GM11168 (cell line): ENCODE data around the gene DPYSL5.
"Not testable (repeated sequence)": the region's sequence is repeated elsewhere in the genome, so short reads cannot be mapped to it uniquely, and the experiment has no call there.

Source experiments
- in situ Hi-C: fragments of 300-500 bp; cut with MboI; formaldehyde crosslinking; loops from one replicate; pipeline ENCODE4 v1.12.0; 2022; ENCODE audit warnings: low sequenced_read_pairs; ENCODE audit not compliant: unreplicated experiment

The DPYSL5 gene

GRCh38 chr2:26847655-26848335, at the start of gene DPYSL5:
TSS of gene DPYSL5 (plus strand) at chr2:26848132. CDS start at chr2:26898500, 50,368 bp downstream.
- in situ Hi-C loops: loop anchor here (5.0 kb wide), 1 partner anchor 75 kb away; no protein-coding TSS in a partner anchor

DNA sequence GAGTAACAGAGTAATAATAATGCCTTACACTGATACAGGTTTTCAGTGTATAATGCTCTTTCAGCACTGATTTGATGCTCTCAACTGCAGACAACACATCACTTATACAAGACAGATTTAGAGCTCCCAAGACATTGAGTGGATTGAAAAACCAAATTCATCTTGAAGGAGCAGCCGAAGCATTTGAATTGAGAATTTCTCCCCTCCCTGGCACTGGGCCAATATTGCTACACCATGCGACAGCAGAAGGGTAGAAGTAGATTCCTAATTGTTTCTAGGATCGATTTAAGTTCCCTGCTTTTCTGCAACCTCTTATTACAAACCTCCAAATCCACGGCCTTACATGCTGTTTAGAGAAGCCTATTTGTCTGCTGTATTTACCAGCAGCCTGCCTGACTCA, 46.6 kb upstream of the DPYSL5 start:
- in situ Hi-C loops: no loop called here

- in situ Hi-C loops: no loop called here
Measured at GRCh38 chr2:26801796-26802195, 46.1 kb upstream of the DPYSL5 start.

GRCh38 chr2:26805241-26805676, 42.7 kb upstream of the DPYSL5 start:
- in situ Hi-C loops: no loop called here

DNA sequence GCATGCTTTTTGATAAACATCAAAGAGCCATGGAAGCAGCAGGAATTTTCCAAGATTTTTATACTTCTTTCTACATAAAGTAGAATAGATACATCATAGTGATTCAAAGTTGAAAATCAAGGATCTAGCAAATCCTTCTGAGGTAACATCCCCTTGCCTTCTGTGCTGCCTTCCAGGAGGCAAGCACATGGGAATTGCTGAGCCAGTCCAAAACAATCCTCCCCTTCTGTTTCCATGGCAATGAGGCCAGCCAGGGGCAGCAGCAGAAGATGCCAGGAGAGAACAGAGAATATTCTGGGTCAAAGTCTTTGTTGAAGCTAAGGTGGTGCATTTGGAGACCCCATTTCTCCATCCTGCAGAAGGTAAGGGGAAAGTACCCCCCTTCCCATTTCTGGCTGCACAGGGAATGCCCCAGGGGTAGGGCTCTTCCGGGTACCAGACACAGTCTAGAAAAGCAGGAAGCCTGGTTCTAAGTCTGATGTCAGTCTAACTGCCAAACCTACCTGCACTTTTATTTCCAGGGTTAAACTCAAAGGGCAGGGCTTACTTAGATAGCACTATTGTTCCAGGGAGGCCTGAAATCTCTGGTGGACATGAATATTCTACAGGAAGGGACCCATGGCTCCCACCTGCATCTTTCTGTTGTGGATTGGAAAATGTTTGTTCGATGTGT, 40.0 kb upstream of the DPYSL5 start:
- in situ Hi-C loops: no loop called here

- in situ Hi-C loops: no loop called here
Measured at GRCh38 chr2:26809211-26809610, 38.7 kb upstream of the DPYSL5 start.

GRCh38 chr2:26809876-26810577, 37.9 kb upstream of the DPYSL5 start:
- in situ Hi-C loops: no loop called here

DNA sequence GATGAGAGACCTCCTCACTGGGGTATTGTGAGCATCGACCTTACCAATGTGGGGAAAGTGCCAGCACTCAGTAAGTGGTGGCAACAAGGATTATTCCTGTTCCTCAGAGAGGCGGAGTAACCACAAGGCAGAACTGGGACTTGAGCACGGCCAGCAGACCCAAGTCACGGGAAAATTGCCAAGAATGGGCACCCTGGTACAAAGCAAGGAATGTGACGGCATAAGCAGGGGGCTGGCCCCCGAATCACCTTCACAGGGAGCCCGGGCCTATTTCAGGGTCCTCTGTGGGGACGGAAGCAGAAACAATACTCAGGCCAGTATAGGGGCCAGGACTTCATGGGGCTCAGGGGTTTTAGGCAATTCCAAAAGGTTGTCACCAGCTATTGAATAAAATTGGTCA, 36.7 kb upstream of the DPYSL5 start:
- in situ Hi-C loops: no loop called here

GRCh38 chr2:26811791-26812694, 35.9 kb upstream of the DPYSL5 start:
- in situ Hi-C loops: no loop called here

GRCh38 chr2:26812731-26813130, 35.2 kb upstream of the DPYSL5 start:
- in situ Hi-C loops: no loop called here

GRCh38 chr2:26814072-26814765, 33.7 kb upstream of the DPYSL5 start:
- in situ Hi-C loops: not testable (repeated sequence)

GRCh38 chr2:26816893-26817292, 31.0 kb upstream of the DPYSL5 start:
- in situ Hi-C loops: no loop called here

DNA sequence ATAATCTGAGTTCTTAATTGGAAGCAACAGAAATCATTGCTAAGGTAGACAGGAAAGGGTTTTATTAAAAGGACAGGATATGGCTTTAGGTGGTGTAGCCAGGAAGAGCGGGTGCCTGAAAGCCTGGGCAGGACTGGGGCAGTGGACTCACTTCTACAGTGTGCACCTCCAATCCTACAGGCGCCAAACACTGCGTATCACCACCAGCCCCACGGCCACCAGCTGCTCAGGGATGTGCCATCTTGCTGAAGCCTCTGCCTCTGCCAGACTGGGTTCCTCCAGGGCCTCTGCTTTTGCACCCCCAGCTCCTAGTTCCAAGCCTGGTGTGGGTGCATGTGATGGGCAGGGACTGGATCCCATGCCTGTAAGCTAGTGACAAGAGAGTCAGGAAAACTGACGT, 29.7 kb upstream of the DPYSL5 start:
- in situ Hi-C loops: no loop called here

DNA sequence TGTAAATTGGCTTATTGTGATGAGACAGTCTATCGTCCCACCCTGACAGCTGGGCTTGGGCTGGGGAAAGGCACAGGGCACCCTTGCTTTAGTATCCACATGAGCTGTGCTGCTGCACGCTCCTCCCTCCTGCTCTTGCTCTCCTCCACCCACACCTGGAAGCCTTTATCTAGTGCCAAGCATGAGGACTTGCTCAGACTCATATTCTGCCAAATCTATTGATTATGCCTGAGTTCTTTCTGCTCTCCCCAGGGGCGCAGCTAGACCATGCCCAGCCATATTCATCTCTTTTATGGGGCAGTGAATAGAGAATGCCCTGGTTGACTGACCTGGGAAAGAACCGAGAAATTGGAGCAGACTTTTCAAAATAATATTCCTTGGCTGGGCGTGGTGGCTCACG, 29.0 kb upstream of the DPYSL5 start:
- in situ Hi-C loops: no loop called here

DNA sequence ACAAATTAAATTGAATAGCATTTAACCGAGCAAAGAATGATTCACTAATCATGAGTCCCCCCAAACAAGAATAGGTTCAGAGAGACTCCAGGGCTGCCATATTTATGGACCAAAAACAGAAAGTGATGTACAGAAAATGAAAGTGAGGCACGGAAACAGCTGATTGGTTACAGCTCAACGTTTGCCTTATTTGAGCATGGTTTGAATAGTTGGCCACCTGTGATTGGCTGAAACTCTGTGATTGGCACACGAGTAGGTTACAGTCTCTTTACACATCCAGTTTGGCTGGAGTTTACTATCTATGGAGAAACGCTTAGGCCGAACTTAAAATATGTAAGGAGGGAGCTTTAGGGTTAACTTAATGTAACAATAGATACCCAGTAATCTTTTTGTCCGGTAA, 27.0 kb upstream of the DPYSL5 start:
- in situ Hi-C loops: no loop called here

- in situ Hi-C loops: no loop called here
Measured at GRCh38 chr2:26822877-26823276, 25.1 kb upstream of the DPYSL5 start.

GRCh38 chr2:26838121-26838906, 9.6 kb upstream of the DPYSL5 start:
- in situ Hi-C loops: no loop called here

DNA sequence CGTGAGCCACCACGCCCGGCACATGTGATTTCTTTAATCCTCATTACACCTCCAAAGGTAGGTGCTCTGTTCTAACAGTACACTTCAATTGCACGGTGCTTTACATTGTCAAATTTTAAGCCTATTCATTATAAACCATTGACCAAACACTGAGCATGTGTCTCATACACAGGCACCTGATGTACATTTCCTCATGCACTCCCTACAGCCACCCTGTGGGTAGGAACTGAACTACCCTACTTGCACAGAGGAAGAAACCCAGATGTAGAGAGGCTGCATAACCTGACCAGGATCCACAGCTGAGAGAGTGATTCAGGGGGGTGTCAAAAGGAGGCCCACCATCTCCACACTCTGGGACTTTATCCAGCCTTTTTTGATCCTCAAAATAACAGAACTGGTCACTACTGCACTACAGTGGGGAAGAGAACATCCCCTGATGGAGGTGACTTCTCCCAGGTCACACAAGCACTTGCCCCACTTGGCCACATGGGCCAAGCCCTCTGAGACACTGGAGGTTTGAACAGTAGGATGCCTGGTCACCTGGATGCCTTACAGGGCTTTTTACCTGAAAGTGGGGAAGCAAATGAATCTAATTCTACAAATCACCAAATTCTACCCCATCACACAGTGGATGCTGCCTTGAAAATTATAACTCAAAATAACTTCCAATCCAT, 6.9 kb upstream of the DPYSL5 start:
- in situ Hi-C loops: no loop called here
